HepG2 (cell line): ENCODE data around the gene NUFIP1.

Experiments
- EZH2 ChIP-seq: conservative IDR thresholded peaks from 2 replicates; pipeline ENCODE4 v1.6.1; 2012; ENCODE audit warnings: mild to moderate bottlenecking, low read depth, low read length, moderate library complexity
- MTF2 ChIP-seq: sonication (generic); formaldehyde crosslinking; IDR thresholded peaks from 2 replicates; pipeline ENCODE4 v1.5.0; 2020; ENCODE audit warnings: missing genetic modification reagents, borderline replicate concordance

GRCh38 chr13:44919104-44919804 is 70.0 kb downstream of the NUFIP1 start:
- TF ChIP-seq MTF2 (CRISPR knock-in tag): no peak
- no peak for TF ChIP-seq EZH2
